NCI-H1694 treated with DMSO at 0.1 percent for 48 hours (cell line): ENCODE data around the gene DHCR7.
"Not testable (repeated sequence)": the region's sequence is repeated elsewhere in the genome, so short reads cannot be mapped to it uniquely, and the experiment has no call there.

Source experiments
- DNase-seq: peaks from one replicate; lab custom pipeline; 2025; lab: John Stamatoyannopoulos, UW

DHCR7 gene

GRCh38 chr11:71437879-71438278 is 10.3 kb downstream of the DHCR7 start:
- no peak for DNase-seq

- no peak for DNase-seq
Observed at GRCh38 chr11:71437399-71437798, 10.8 kb downstream of the DHCR7 start.

GRCh38 chr11:71436861-71437260 is 11.3 kb downstream of the DHCR7 start:
- no peak for DNase-seq

GRCh38 chr11:71435278-71435951 is 12.8 kb downstream of the DHCR7 start:
- DNase-seq: no peak

GRCh38 chr11:71434576-71435130 is 13.5 kb downstream of the DHCR7 start:
- DNase-seq: no peak

- DNase-seq: no peak
Observed at GRCh38 chr11:71433648-71434450, 14.3 kb downstream of the DHCR7 start.

- no peak for DNase-seq
Observed at GRCh38 chr11:71432761-71433647, 15.2 kb downstream of the DHCR7 start.

- no peak for DNase-seq
Observed at GRCh38 chr11:71431271-71431670, 16.9 kb downstream of the DHCR7 start.

- DNase-seq: no peak
Observed at GRCh38 chr11:71430166-71430565, 18.0 kb downstream of the DHCR7 start.

GRCh38 chr11:71429701-71430100 is 18.5 kb downstream of the DHCR7 start:
- no peak for DNase-seq

GRCh38 chr11:71428861-71429435 is 19.2 kb downstream of the DHCR7 start:
- no peak for DNase-seq

GRCh38 chr11:71426413-71426812 is 21.8 kb downstream of the DHCR7 start:
- DNase-seq: no peak

GRCh38 chr11:71425860-71426259 is 22.3 kb downstream of the DHCR7 start:
- no peak for DNase-seq

GRCh38 chr11:71425409-71425808 is 22.8 kb downstream of the DHCR7 start:
- DNase-seq: no peak

GRCh38 chr11:71423181-71423790 is 24.9 kb downstream of the DHCR7 start:
- no peak for DNase-seq

- not testable (repeated sequence) for DNase-seq
Observed at GRCh38 chr11:71422318-71422717, 25.9 kb downstream of the DHCR7 start.

- no peak for DNase-seq
Observed at GRCh38 chr11:71421392-71421950, 26.7 kb downstream of the DHCR7 start.

- DNase-seq: peak; percentile 49
Observed at GRCh38 chr11:71420455-71421241, 27.5 kb downstream of the DHCR7 start.

GRCh38 chr11:71418643-71419042 is 29.6 kb downstream of the DHCR7 start:
- peak; percentile 39 for DNase-seq

GRCh38 chr11:71414645-71415044 is 33.5 kb downstream of the DHCR7 start:
- DNase-seq: no peak
